ENCODE results near the gene CELA3A. TPM values are rescaled to one million over a fixed set of nuclear protein-coding genes. Genes with fewer than 3 reads are reported as not detected.

Gene CELA3A
- total RNA-seq, 1 donor = not detected

- Histone ChIP-seq H3K79me2 (ENCODE audit: insufficient read depth, low read length) (peaks cover 45% of the 10 kb centered on the region), H3K4me2 (ENCODE audit: insufficient read depth, low read length) (peak within 1 kb of the TSS; percentile 83), H3K9me3 (ENCODE audit: low read depth, low read length) (no peaks in the 10 kb centered on the region), H3K4me1 (ENCODE audit: insufficient read depth, low read length) (peaks cover 29% of the 10 kb centered on the region), H3K36me3 (ENCODE audit: insufficient read depth, low read length) (peaks cover 4% of the 10 kb centered on the region), H2AFZ (ENCODE audit: low read length) (peak within 1 kb of the TSS; percentile 88), H3K27ac (ENCODE audit: low read depth, low read length) (peak within 1 kb of the TSS; percentile 92), H4K20me1 (ENCODE audit: insufficient read depth, low read length) (peaks cover 39% of the 10 kb centered on the region), H3K4me3 (ENCODE audit: insufficient read depth, low read length) (peak within 1 kb of the TSS; percentile 98), H3K27me3 (ENCODE audit: insufficient read depth, low read length) (no peaks in the 10 kb centered on the region)
- peak; percentile 99 for DNase-seq (ENCODE audit: insufficient read length, low spot score, missing footprints)
- TF ChIP-seq, protein P1, sequence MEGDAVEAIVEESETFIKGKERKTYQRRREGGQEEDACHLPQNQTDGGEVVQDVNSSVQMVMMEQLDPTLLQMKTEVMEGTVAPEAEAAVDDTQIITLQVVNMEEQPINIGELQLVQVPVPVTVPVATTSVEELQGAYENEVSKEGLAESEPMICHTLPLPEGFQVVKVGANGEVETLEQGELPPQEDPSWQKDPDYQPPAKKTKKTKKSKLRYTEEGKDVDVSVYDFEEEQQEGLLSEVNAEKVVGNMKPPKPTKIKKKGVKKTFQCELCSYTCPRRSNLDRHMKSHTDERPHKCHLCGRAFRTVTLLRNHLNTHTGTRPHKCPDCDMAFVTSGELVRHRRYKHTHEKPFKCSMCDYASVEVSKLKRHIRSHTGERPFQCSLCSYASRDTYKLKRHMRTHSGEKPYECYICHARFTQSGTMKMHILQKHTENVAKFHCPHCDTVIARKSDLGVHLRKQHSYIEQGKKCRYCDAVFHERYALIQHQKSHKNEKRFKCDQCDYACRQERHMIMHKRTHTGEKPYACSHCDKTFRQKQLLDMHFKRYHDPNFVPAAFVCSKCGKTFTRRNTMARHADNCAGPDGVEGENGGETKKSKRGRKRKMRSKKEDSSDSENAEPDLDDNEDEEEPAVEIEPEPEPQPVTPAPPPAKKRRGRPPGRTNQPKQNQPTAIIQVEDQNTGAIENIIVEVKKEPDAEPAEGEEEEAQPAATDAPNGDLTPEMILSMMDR (IDR thresholded peaks at IDR 0.05; ENCODE audit: extremely low read depth, low read depth, low read length) = no peak
Observed at GRCh38 chr1:22052115-22053016, 50.9 kb downstream of the CELA3A start, which contains the start of gene CDC42. CDC42 (plus strand) TSS chr1:22052709; CDS start chr1:22078479, 25,770 bp downstream.

GRCh38 chr1:22053017-22053860 is 51.8 kb downstream of the CELA3A start:
- peaks cover 54% of the 10 kb centered on the region for H3K79me2 ChIP-seq (ENCODE audit: insufficient read depth, low read length)
- H3K27ac ChIP-seq (ENCODE audit: low read depth, low read length) = peak overlapping the region; percentile 92
- H2AFZ ChIP-seq (ENCODE audit: low read length) = peak overlapping the region; percentile 49
- H3K27me3 ChIP-seq (ENCODE audit: insufficient read depth, low read length) = no peaks in the 10 kb centered on the region
- H4K20me1 ChIP-seq (ENCODE audit: insufficient read depth, low read length) = peaks cover 48% of the 10 kb centered on the region
- peak overlapping the region; percentile 98 for H3K4me3 ChIP-seq (ENCODE audit: insufficient read depth, low read length)
- H3K4me2 ChIP-seq (ENCODE audit: insufficient read depth, low read length) = peak overlapping the region; percentile 83
- peaks cover 12% of the 10 kb centered on the region for H3K36me3 ChIP-seq (ENCODE audit: insufficient read depth, low read length)
- DNase-seq (ENCODE audit: insufficient read length, low spot score, missing footprints) = peak; percentile 89
- TF ChIP-seq, protein P1 (IDR thresholded peaks at IDR 0.05; ENCODE audit: extremely low read depth, low read depth, low read length) = no peak
- peaks cover 29% of the 10 kb centered on the region for H3K4me1 ChIP-seq (ENCODE audit: insufficient read depth, low read length)
- H3K9me3 ChIP-seq (ENCODE audit: low read depth, low read length) = no peaks in the 10 kb centered on the region

DNA sequence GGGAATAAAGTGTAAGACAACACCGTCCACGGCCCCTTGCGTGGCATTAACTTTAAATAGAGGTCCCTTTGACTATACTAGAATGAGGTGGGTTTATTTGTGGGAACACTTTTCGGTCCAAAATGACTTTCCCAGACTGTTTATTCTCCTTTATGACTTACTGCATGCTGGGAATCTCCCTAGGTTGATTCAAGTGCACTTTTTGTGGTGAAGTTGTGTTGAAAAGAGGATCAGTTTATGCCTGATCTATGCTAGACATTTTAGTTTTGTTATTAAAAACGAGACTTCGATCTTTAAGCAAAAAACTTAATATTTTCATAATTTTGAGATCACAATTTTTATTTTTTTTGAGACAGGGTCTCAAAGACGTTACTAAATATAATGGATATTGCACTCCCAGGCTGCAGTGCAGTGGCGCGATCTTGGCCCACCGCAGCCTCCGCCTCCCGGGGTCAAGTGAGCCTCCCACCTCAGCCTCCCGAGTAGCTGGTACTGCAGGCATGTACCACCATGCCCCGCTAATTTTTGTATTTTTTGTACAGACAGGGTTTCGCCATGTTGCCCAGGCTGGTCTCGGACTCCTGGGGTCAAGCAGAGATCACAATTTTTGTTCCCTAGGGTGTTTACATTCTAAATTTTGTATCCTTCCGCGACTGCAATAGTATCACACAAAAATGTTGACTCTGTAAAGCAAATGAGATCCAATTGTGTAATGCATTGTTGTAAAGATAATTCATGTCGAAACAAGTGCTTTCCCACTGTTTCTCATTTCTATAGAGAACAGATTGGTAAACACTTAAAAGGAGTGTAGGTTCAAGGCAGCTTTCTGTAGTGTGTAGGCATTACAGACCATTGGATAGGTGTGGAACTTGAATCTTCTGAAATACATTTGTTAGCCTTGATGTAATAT is 52.7 kb downstream of the CELA3A start:
- H3K4me2 ChIP-seq (ENCODE audit: insufficient read depth, low read length) = peak overlapping the region; percentile 83
- no peak for DNase-seq (ENCODE audit: insufficient read length, low spot score, missing footprints)
- H3K27me3 ChIP-seq (ENCODE audit: insufficient read depth, low read length) = no peaks in the 10 kb centered on the region
- TF ChIP-seq, protein P1 (IDR thresholded peaks at IDR 0.05; ENCODE audit: extremely low read depth, low read depth, low read length) = no peak
- H3K79me2 ChIP-seq (ENCODE audit: insufficient read depth, low read length) = peaks cover 62% of the 10 kb centered on the region
- peaks cover 56% of the 10 kb centered on the region for H4K20me1 ChIP-seq (ENCODE audit: insufficient read depth, low read length)
- H3K36me3 ChIP-seq (ENCODE audit: insufficient read depth, low read length) = peaks cover 18% of the 10 kb centered on the region
- peak overlapping the region; percentile 92 for H3K27ac ChIP-seq (ENCODE audit: low read depth, low read length)
- H3K4me1 ChIP-seq (ENCODE audit: insufficient read depth, low read length) = peaks cover 24% of the 10 kb centered on the region
- H3K9me3 ChIP-seq (ENCODE audit: low read depth, low read length) = no peaks in the 10 kb centered on the region
- no peak overlapping the region for H2AFZ ChIP-seq (ENCODE audit: low read length)
- peak overlapping the region; percentile 98 for H3K4me3 ChIP-seq (ENCODE audit: insufficient read depth, low read length)
